ENCODE results near the gene MSTN.
A peak's percentile ranks its signal among the peaks of the same experiment; 100 is the strongest.
"Not testable (repeated sequence)": the region's sequence is repeated elsewhere in the genome, so short reads cannot be mapped to it uniquely, and the experiment has no call there.

MSTN gene

DNA sequence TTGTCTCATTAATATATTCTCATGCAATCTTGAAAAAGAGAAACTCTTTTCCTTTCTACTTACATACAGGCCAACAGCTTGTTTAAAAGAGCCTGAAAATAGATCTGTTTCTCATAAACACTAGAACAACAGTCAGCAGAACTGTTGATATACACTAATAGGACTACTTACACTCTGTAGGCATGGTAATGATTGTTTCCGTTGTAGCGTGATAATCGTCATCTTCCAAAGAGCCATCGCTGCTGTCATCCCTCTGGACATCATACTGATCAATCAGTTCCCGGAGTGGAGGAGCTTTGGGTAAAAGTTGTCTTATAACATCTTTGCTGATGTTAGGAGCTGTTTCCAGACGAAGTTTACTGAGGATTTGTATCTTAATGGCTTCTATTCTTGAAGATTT, 476 bp downstream of the MSTN start:
- no peak for DNase-seq

DNA sequence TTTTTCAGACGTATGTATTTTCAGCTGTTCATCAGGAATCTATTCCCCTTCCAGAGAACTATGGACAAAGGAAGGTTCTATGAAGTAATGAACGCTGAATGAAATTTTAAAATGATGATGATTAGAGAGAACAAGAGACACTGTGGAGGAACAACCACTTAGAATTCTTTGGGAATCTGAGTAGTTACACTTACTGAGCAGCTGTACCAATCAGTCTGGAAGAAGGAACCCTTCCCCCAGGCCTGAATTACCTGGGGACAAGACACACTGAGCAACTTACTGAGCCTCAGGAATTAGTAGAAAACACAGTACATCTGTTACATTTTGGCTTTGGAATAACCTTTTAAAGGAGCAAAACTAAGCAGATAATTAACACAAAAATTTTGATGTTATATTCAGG, 1.9 kb downstream of the MSTN start:
- DNase-seq: no peak

DNA sequence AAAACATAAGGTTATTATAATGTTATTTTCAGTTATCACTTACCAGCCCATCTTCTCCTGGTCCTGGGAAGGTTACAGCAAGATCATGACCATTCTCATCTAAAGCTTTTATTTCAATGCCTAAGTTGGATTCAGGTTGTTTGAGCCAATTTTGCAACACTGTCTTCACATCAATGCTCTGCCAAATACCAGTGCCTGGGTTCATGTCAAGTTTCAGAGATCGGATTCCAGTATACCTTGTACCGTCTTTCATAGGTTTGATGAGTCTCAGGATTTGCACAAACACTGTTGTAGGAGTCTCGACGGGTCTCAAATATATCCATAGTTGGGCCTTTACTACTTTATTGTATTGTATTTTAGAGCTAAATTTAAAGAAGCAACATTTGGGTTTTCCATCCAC, 2.5 kb downstream of the MSTN start:
- no peak for DNase-seq

DNA sequence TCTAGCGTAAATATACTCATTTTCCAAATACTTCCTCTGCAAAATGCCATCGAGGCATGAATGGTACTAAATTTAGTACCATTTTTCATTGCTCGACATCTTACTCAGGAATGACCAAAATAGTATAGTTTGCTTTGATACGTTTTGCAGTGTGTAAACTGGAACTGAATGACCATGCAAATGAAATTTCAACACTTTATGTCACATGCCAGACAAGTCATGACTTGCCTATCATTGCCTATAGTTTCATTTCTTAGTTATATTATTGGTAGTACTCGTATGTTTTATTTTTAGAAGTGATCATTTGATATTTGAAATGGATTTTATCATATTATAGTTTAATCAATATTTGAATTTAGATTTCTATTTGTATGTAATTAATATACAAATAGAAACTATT, 9.1 kb downstream of the MSTN start:
- DNase-seq: no peak

DNA sequence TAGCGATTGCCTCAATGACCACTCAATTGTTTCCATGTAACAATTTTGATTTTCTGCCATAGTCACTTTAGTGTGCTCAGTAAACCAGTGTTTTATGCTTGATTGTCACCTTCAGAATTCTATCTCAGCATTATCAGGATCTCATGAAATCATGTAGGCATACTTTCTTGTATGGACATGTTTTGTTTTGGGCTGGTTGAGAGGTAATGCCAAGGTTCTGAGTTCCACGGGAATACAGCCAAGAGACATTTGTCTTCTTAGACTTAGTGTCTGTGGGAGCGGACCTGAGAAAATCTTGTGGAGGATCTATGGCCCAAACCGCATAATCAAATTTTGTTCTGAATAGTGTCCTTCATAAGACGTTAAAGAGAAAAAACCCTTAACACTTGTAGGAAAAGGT, 10.2 kb downstream of the MSTN start:
- no peak for DNase-seq

DNA sequence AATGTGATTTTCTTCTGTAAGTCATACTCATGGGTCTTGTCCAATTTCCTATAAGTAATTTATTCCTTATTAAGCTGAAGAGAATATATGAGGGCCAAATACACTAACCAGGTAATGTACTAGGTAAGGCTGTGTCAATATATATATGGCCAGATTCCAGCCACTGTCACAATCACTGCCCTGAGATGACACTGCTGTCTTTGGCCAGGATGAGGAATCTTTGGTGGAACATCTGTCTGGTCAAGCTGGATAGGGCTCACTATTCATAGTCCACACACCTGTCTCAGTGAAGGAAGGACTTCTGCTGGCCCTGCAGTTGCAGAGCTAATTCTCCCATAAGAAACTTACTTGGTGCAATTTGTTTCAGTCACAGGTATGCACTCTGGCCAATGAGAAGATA, 11.3 kb downstream of the MSTN start:
- DNase-seq: no peak

DNA sequence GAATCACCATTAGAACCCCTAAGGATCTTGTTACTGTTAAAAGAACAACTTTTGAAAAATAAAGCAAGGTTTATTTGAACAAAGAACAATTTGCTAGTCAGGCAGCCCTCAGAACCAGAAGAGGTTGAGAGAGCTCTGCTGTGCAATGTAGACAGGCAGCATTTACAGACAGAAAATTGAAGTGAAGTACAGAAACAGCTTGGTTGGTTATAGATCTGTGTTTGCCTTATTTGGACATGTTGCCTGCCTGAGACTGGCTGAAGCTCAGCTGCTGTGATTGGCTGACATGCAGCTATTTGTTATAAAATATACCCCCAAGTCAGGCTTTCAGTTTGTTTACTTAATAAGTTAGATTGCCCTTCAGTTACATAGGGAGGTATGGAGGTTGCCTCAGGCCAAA, 12.5 kb downstream of the MSTN start:
- no peak for DNase-seq

DNA sequence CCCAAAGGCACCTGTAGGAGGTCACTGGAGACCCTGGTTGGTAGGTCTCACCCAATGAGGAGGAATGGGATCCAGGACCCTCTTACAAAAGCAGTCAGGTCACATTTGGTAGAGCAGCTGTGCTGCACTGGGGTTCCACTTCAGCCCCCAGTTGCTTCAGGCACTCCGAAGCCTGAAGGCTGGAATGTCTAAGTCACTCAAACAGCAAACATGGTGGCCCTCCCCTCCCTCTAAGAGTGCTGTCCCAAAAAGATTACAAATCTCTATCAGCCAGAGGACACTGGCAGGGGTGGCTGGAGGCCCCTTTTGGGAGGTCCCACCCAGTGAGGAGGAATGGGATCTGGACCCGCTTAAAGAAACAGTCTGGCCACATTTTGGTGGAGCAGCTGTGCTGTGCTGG, 17.7 kb downstream of the MSTN start:
- no peak for DNase-seq

DNA sequence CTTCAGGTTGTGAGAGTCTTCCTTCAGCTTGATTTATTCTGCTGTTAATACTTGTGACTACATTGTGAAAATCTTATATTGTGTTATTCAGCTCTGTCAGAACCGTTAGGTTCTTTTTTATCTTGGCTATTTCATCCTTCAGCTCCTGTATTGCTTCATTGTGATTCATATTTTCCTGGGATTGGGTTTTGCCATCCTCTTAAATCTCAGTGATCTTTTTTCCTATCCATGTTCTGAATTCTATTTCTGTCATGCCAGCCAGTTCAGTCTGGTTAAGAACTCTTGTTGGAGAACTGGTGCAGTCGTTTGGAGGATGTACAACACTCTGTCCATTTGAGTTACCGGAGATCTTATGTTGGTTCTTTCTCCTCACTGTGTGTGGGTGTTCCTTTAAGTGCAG, 19.1 kb downstream of the MSTN start:
- DNase-seq: no peak

DNA sequence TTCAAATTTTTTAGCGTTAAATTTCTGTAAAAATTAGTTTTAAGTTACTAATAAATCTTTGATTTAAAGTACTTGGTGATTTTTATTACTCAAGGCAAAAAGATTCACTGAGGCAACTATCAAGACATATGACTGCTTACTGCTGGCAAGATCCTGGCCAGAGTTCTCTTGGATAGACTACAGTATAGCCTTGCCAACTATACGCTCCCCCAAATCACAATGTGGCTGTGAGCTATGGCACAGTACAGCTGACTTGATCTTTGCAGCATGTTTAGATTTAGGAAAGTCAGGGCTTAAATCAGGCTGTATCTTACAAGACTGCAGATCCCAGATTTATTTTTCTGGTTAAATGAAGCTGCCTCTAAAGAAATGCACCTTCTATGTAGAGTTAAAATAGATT, 26.5 kb downstream of the MSTN start:
- no peak for DNase-seq

DNA sequence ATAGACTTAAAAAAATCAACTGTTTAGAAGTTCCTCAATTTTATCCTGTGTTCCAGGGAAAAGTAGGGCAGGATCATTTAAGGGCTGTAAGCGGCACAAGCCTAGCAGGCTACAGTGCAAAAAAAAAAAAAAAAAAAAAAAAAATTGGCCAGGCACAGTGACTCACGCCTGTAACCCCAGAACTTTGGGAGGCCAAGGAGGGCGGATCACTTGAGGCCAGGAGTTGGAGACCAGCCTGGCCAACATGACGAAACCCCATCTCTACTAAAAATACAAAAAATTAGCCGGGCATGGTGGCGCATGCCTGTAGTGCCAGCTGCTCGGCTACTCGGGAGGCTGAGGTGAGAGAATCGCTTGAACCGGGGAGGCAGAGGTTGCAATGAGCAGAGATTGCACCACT, 28.1 kb downstream of the MSTN start:
- DNase-seq: not testable (repeated sequence)

DNA sequence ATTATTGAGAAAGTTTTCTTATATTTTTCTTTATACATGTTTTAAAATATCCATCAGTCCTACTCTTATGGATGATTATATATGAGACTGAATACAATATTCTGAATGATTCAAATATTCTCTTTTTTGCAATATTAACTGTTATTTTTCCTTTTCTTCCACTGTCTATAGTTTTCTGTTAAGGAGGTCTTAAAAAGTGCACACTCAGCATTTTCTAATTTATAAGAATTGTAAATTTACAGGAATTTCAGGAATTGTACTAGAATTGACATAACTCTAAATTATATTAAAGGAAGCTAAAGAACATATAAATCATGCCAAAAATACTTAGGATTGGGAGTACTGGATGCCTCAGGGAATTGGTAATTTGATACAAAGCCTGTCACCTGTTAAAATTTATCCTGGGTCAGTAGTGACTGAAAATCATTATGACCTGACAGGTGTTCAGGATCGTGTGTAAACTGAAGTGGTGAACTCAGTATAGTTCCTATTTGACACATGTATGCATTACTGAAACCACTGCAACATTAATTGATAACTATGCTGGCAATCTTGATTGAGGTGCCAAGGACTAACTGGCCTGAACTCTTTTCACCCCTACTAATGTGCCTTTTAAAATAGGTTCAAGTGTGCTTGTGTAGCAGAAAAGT, 30.4 kb downstream of the MSTN start:
- DNase-seq: peak; percentile 14

DNA sequence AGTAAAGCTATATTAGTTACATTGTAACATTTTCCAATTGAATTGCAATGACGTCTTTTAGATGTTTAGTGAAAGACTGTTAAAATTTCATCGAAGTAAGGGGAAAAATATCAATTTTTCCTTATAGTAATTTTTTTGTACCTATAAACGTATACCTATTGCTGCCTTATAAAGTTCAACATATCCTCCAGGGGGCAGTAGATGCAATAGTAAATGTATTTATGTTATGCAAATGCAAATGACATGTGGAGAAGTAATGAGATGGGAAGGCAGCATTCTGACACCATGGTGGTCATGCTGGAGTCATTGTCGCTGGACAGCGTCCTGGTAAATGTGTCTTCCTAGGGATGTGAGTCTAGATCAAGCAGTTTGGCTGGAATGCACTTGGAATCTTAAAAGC, 38.7 kb downstream of the MSTN start:
- DNase-seq: peak; percentile 33

DNA sequence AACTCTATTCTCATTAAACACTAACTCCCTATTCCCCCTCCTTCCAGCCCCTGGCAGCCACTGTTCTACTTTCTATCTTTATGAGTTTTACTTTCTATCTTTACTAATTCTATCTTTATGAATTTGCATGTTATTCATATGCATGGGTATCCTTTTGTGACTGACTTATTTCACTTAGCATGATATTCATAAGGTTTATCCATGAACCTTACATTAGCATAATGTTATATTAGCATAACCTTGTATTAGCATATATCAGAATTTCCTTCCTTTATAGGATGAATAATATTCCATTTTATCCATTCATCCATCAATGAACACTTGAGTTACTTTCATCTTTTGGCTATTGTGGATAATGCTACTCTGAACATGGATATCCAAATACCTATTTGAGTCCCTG, 41.8 kb downstream of the MSTN start:
- DNase-seq: no peak

DNA sequence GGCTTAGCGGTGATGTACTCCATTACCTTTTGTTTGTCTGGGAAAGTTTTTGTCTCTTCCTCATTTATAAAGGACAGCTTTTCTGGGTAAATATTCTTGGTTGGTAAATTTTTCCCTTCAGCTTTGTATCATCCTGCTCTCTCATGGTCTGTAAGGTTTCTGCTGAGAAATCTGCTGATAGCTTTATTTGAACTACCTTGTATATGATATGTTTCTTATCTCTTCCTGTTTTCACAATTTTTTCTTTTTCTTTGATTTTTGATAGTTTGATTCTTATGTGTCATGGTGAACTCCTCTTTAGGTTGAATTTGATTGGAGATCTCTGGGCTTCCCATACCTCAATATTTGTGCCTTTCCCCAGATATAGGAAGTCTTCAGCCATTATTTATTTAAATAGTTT, 44.7 kb downstream of the MSTN start:
- no peak for DNase-seq

DNA sequence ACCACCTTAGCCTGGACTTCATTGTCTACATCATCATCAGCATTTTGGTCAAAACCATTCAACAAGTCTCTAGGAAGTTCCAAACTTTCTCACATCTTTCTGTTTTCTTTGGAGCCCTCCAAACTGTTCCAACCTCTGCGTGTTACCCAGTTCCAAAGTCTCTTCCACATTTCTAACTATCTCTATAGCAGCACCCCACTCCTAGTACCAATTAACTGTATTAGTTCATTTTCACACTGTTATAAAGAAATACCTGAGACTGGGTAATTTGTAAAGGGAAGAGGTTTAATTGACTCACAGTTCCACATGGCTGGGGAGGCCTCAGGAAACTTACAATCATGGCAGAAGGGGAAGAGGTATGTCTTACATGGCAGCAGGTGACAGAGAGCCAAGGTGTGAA, 46.6 kb downstream of the MSTN start:
- not testable (repeated sequence) for DNase-seq

Measured in NCI-H1105 (cell line).